ENCODE data around the gene SPPL2A. TPM values are rescaled to one million over a fixed set of nuclear protein-coding genes. Genes with fewer than 3 reads are reported as not detected.

Gene SPPL2A
- total RNA-seq, 1 donor from 2014 or later = 55.0 TPM

- Mint-ChIP-seq H3K27ac (ENCODE audit: unreplicated experiment) (no peak overlapping the region), H3K36me3 (ENCODE audit: low read depth) (peaks cover 16% of the 10 kb centered on the region), H3K9me3 (no peaks in the 10 kb centered on the region), H3K4me1 (no peaks in the 10 kb centered on the region), H3K4me3 (no peak overlapping the region), H3K27me3 (ENCODE audit: low read depth) (no peaks in the 10 kb centered on the region)
- DNase-seq (ENCODE audit: low read depth, low spot score) = no peak
- no peak for TF ChIP-seq CTCF (conservative IDR thresholded peaks at IDR 0.05)
These were observed 39.2 kb downstream of the SPPL2A start for GRCh38 chr15:50726315-50726714.

- TF ChIP-seq CTCF (conservative IDR thresholded peaks at IDR 0.05) = no peak
- H3K4me3 Mint-ChIP-seq = no peak overlapping the region
- no peaks in the 10 kb centered on the region for H3K4me1 Mint-ChIP-seq
- no peaks in the 10 kb centered on the region for H3K9me3 Mint-ChIP-seq
- no peaks in the 10 kb centered on the region for H3K27me3 Mint-ChIP-seq (ENCODE audit: low read depth)
- H3K27ac Mint-ChIP-seq (ENCODE audit: unreplicated experiment) = peak overlapping the region; percentile 22
- H3K36me3 Mint-ChIP-seq (ENCODE audit: low read depth) = peaks cover 20% of the 10 kb centered on the region
- no peak for DNase-seq (ENCODE audit: low read depth, low spot score)
These were observed 46.8 kb downstream of the SPPL2A start for GRCh38 chr15:50718700-50719125.

GRCh38 chr15:50712018-50712417 lies 53.5 kb downstream of the SPPL2A start:
- no peak overlapping the region for H3K4me3 Mint-ChIP-seq
- no peak for DNase-seq (ENCODE audit: low read depth, low spot score)
- H3K36me3 Mint-ChIP-seq (ENCODE audit: low read depth) = peaks cover 6% of the 10 kb centered on the region
- no peaks in the 10 kb centered on the region for H3K9me3 Mint-ChIP-seq
- no peak for TF ChIP-seq CTCF (conservative IDR thresholded peaks at IDR 0.05)
- H3K4me1 Mint-ChIP-seq = no peaks in the 10 kb centered on the region
- no peak overlapping the region for H3K27ac Mint-ChIP-seq (ENCODE audit: unreplicated experiment)
- no peaks in the 10 kb centered on the region for H3K27me3 Mint-ChIP-seq (ENCODE audit: low read depth)

- H3K9me3 Mint-ChIP-seq = no peaks in the 10 kb centered on the region
These were observed 54.9 kb downstream of the SPPL2A start for GRCh38 chr15:50710585-50710984.

GRCh38 chr15:50707878-50708427 lies 57.6 kb downstream of the SPPL2A start:
- no peak for DNase-seq (ENCODE audit: low read depth, low spot score)
- H3K27me3 Mint-ChIP-seq (ENCODE audit: low read depth) = no peaks in the 10 kb centered on the region
- no peak overlapping the region for H3K27ac Mint-ChIP-seq (ENCODE audit: unreplicated experiment)
- no peak overlapping the region for H3K4me3 Mint-ChIP-seq
- peaks cover 5% of the 10 kb centered on the region for H3K36me3 Mint-ChIP-seq (ENCODE audit: low read depth)
- H3K9me3 Mint-ChIP-seq = no peaks in the 10 kb centered on the region
- H3K4me1 Mint-ChIP-seq = no peaks in the 10 kb centered on the region
- TF ChIP-seq CTCF (conservative IDR thresholded peaks at IDR 0.05) = no peak

More at GRCh38 chr15:50710585-50710984, 54.9 kb downstream of the SPPL2A start:
- TF ChIP-seq CTCF (conservative IDR thresholded peaks at IDR 0.05) = no peak
- Mint-ChIP-seq H3K4me1 (no peaks in the 10 kb centered on the region), H3K27ac (ENCODE audit: unreplicated experiment) (no peak overlapping the region), H3K36me3 (ENCODE audit: low read depth) (peaks cover 5% of the 10 kb centered on the region), H3K27me3 (ENCODE audit: low read depth) (no peaks in the 10 kb centered on the region), H3K4me3 (no peak overlapping the region)
- DNase-seq (ENCODE audit: low read depth, low spot score) = no peak
